Hair follicular keratinocyte (primary cell): ENCODE measurements around the gene SLC9A4. TPM values are rescaled to one million over a fixed set of nuclear protein-coding genes. Genes with fewer than 3 reads are reported as not detected.

ENCODE experiments used
- total RNA-seq: library from RNA; depleted of rRNA; stranded (reverse); fragments of >200 nt; gene quantifications from 2 replicates; pipeline ENCODE4 v1.2.3, GENCODE V29; 2015

Gene SLC9A4
- not detected in 2 replicates for total RNA-seq

GRCh38 chr2:102473020-102473419, at the start of gene SLC9A4:
Gene SLC9A4 (plus strand): TSS chr2:102473226. CDS start chr2:102473760, 534 bp downstream.

Other genes with a start within 250 kb of the SLC9A4 start
- gene IL1RL1, start 161.7 kb upstream of the SLC9A4 start, total RNA-seq, result 1.5 and 4.3 TPM in 2 replicates
- 2.0 and 2.1 TPM in 2 replicates for gene IL18R1, start 117.4 kb upstream of the SLC9A4 start, total RNA-seq
- not detected in 2 replicates for gene IL18RAP, start 50.1 kb upstream of the SLC9A4 start, total RNA-seq
- under 0.01 and 0.19 TPM in 2 replicates for gene SLC9A2, start 146.3 kb downstream of the SLC9A4 start, total RNA-seq